ENCODE measurements around the gene ZNF580.

ZNF580 gene

GRCh38 chr19:55623130-55623529 is 17.7 kb upstream of the ZNF580 start:
- DNase-seq (ENCODE audit: low read depth in 2 of 2): no peak

- DNase-seq (ENCODE audit: low read depth in 2 of 2): no peak
Observed at GRCh38 chr19:55623561-55623960, 17.2 kb upstream of the ZNF580 start.

- peak; percentile 86 to 87 for DNase-seq (ENCODE audit: low read depth in 2 of 2)
Observed at GRCh38 chr19:55624109-55625003, 16.4 kb upstream of the ZNF580 start, which contains the start of gene ZNF784. ZNF784 (minus strand) TSS chr19:55624566; CDS start chr19:55624561, 5 bp downstream.

- no peak for DNase-seq (ENCODE audit: low read depth in 2 of 2)
Observed at GRCh38 chr19:55625004-55625326, 15.8 kb upstream of the ZNF580 start.

GRCh38 chr19:55626350-55626749 is 14.5 kb upstream of the ZNF580 start:
- peak in 1 of 2 experiments; percentile 29 for DNase-seq (ENCODE audit: low read depth in 2 of 2)

- peak; percentile 70 to 86 for DNase-seq (ENCODE audit: low read depth in 2 of 2)
Observed at GRCh38 chr19:55632463-55632834, 8.4 kb upstream of the ZNF580 start.

GRCh38 chr19:55633861-55634260 is 6.9 kb upstream of the ZNF580 start:
- no peak for DNase-seq (ENCODE audit: low read depth in 2 of 2)

GRCh38 chr19:55635334-55635717 is 5.5 kb upstream of the ZNF580 start:
- no peak for DNase-seq (ENCODE audit: low read depth in 2 of 2)

- DNase-seq (ENCODE audit: low read depth in 2 of 2): no peak
Observed at GRCh38 chr19:55635856-55636440, 4.9 kb upstream of the ZNF580 start.

- DNase-seq (ENCODE audit: low read depth in 2 of 2): no peak
Observed at GRCh38 chr19:55636723-55637122, 4.1 kb upstream of the ZNF580 start.

- no peak for DNase-seq (ENCODE audit: low read depth in 2 of 2)
Observed at GRCh38 chr19:55637534-55637933, 3.3 kb upstream of the ZNF580 start.

- DNase-seq (ENCODE audit: low read depth in 2 of 2): peak in 1 of 2 experiments; percentile 55
Observed at GRCh38 chr19:55638864-55639359, 1.9 kb upstream of the ZNF580 start.

GRCh38 chr19:55640043-55640576 is 692 bp upstream of the ZNF580 start:
- DNase-seq (ENCODE audit: low read depth in 2 of 2): peak in 1 of 2 experiments; percentile 46

- no peak for DNase-seq (ENCODE audit: low read depth in 2 of 2)
Observed at GRCh38 chr19:55641426-55642152, 787 bp downstream of the ZNF580 start.

GRCh38 chr19:55642153-55643002 is 1.6 kb downstream of the ZNF580 start:
- DNase-seq (ENCODE audit: low read depth in 2 of 2): peak in 1 of 2 experiments; percentile 31

- peak; percentile 64 to 76 for DNase-seq (ENCODE audit: low read depth in 2 of 2)
Observed at GRCh38 chr19:55643003-55643886, 2.4 kb downstream of the ZNF580 start, which contains the start of gene ZNF581. ZNF581 (plus strand) TSS chr19:55643649; CDS start chr19:55644572, 923 bp downstream.

GRCh38 chr19:55643887-55644176 is 3.0 kb downstream of the ZNF580 start:
- DNase-seq (ENCODE audit: low read depth in 2 of 2): no peak

- no peak for DNase-seq (ENCODE audit: low read depth in 2 of 2)
Observed at GRCh38 chr19:55644191-55644833, 3.5 kb downstream of the ZNF580 start.

- DNase-seq (ENCODE audit: low read depth in 2 of 2): no peak
Observed at GRCh38 chr19:55644842-55645511, 4.2 kb downstream of the ZNF580 start.
